Medulla oblongata (tissue), 1 donor: Measurements from ENCODE around the gene CCNB1IP1.
"Not testable (repeated sequence)": the region's sequence is repeated elsewhere in the genome, so short reads cannot be mapped to it uniquely, and the experiment has no call there.

Source experiments
- DNase-seq: peaks from one replicate; pipeline ENCODE4 v3.0.0-alpha.2; 2015; ENCODE audit errors: extremely low spot score

CCNB1IP1 gene

DNA sequence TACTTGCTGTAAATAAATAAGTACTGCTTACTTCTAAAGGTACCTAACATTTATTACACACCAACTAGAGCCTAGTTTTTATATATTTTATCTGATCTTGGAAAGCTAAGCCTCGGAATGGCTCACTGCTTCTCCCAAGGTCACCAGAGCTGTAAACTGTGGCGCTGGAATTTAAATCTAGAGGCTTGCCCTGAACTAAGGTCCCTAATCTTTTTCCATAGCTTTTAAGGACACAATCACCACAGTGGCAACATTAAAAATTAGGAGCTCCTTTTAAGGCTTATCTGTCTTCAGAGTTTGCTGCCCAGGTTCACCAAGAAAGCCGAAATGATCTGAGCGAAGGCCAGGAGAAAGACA is 670 bp downstream of the CCNB1IP1 start:
- peak; percentile 25 for DNase-seq

DNA sequence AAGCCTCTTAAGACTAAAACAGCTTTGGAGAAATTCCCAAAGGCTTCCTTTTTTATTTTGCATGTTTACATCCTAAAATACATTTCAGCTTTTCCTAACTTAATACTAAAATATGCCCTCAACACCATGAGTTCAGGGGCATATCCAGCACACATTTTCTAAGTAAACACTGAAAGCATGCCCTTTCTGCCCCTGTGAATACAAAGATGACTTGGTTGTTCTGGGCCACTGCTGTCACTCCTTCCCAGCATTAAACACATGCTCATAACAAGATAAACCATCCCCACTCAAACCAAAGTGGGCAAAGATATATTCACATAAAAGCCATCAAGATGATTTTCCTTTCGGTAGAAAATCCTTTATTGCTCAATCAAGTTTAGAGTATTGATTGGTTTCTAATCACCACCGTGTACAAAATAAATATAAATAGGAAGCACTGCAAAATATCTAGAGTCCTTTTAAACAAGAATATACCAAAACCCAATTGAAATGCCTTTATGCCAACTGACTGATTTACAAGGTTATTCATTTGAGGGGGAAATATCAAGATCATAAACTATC is 1.9 kb downstream of the CCNB1IP1 start:
- no peak for DNase-seq

DNA sequence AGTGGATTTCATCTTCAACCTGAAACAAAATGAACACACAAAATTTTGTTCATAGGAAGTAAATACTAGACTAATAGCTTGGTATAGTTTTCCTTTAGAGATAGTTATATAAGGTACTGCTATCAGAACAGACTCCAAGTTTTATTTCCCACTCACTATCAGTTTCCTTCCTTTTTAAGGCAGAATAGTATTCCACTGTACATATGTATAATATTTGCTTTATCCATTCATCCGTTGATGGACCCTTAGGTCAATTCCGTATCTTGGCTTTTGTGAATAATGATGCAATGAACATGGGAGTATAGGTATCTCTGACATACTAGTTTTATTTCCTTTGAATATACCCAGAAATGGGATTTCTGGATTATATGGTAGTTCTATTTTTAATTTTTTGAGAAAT is 3.7 kb downstream of the CCNB1IP1 start:
- DNase-seq = no peak

DNA sequence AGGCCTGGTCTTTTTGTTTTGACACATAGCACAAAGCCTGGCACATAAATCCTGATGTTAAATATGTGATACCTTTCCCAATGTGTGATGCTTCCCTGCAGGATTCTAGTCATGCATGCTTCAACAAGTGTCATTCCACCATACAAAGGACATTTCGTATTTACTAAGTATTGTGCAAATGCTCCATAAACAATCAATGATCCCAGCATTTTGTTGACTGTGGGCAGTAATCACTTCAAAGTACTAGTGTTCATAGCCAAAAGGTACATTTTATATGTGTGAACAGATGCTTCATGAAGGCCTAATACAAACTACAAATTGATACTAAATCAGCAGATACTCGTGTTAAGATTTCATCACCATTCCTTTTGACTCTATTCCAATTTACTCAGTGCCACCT is 4.4 kb downstream of the CCNB1IP1 start:
- DNase-seq = no peak

DNA sequence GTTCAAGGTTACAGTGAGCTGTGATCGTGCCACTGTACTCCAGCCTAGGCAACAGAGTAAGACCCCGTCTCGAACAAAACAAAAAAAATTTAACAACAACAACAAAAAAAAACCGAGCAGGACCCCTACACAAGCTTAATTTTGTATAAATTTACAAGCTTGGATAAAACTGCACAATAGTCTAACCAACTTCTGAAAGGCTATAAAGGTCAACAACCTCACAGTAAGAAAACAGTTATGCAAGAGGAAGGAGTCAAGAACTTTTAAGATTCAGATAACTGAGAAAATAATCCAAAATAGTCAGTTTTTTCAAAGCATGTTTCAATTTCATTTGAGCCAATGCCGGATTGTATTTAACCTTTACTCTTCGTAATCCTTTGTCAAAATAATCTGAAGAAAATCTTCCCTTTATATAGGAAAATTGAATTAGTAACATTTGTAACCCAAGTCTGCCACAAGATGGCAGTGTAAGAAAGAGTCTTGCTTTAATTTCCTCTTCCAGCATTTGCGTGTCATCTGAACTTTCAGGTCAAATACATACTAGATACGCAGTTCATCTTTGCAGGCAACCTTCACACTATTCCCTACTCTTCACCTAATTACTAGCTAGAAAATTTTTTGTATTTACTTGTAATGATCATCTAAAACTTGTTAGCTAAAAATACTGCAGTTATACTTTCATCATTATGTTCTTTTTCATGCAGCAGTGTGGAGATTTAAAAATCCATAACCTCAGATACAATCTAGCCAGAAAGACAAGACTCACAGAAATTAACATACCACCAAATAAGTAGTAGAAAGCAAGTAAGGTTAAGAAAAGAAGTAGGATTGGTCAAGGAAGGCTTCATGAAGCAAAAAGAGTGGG is 5.8 kb downstream of the CCNB1IP1 start:
- peak; percentile 88 for DNase-seq

DNA sequence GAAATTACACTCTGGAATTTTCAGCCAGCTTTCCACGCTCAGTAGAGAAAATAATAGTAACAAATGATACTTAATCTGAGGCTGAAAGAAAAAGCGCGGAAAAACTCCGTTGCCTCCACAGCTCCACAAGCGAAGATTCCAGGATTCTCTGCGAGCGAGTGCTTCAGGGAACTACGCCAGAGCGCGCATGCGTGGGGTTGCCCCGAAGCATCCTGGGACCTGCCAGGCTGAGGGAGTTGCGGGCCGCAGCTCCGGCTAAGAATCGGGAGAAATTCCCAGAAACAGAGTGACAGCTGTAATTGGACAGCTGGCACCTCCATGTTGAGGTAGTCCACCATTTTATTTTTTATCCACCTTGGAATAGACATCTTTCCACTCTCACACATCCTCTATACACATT is 15.4 kb downstream of the CCNB1IP1 start:
- DNase-seq = no peak

DNA sequence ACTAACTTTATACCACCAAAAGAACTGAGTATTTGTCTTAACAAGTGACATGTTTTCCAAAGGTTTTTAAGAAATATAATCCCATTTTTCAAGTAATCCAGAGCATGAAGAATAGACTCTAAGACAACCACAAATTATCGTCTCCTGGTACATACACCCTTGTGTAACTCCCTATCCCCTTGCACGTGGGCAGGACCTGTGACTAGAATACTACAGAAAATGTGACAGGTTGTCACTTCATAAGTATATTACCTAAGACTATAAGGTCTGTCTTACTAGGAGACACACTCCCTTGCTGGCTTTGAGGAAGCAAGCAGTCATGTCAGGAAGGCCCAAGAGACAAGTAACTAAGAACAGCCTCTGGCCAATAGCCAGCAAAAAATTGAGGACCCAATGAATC is 19.1 kb downstream of the CCNB1IP1 start:
- DNase-seq = no peak

DNA sequence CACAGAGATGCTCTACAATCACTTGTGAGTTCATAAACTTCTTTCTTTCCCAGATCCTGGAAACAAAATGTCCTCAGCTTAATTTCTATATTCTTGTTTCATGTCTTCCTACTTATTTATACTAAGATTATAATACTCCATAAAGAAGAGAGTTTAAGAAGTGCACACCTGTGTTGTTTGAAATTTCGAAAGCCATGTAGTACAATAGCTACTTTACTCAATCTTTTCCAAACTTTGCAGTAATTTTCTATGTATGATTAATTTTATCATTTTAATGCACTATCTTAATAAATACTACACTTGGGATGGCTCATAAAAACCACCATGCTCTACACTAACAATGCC is 27.0 kb downstream of the CCNB1IP1 start:
- DNase-seq = no peak

DNA sequence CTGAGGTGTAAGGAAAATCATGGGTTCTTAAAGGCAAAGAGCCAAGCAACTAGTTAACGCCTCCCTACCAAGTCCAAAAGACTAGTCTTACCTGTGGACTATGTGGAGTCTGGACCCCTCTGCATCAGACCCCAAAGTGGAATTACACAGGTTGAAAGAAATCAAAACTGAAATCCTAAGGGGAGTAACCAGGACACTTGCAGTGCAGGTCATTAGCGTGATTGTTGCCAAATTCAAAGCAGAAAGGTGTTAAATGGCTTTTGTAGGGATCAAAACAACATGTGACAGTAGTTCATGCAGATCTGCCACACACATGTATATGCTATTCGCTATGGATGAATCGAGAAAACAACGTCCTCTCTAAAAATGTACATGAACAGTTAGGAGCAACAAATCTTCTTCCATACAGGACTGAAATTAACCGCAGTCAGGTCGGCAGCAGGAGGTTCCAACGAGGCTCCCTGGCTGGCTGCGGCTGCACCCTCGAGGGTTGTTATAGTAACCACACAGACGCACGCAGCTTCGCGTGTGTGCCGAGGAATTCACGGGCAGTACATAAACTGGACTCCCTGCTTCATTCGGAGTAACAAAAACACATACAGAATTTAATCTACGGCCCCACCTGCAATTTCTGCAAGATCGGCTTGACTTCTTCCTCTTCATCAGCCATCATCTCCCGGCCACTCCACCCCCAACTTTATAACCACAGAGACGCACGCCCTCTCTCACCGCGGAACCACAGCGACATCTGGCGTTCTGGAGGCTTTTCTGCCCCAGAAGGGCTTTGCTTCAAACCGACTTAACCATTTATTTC is 27.6 kb downstream of the CCNB1IP1 start, which contains the start of gene TTC5:
TSS of gene TTC5 (minus strand) at position 687 of the 814 bp plus-strand sequence. CDS start at position 673, 14 bp downstream.
- peak; percentile 92 for DNase-seq

DNA sequence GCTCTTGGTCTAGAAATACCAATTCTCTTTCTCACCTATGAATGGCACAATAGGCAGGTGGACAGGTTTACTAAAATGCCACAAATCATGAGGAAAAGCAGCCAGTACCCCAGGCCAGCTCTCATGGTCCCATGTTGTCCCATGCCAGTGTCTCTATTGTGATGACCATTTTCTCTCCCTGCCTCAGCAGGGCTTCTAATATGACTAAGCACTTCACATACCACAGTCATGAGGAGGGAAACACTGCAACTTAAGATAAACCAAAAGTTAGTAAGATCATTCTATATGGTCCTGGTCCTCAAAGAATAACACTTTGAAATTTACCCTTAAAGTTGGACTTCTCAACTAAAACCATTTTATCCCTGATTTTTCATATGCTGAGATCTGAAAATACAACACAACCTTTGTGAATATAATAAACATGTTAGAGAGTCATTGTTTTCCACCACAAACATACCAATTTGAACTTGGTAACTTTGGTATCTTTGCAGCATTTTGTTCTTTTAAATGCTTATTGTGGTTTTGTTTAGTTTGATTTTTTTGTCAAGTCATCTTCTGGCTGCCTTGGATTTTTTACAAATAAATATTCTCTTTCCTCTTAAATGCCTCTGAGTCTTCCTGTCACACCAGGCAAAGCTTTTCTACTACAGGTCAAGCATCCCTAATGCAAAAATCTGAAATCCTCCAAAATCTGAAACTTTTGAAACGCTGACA is 30.9 kb downstream of the CCNB1IP1 start:
- no peak for DNase-seq

DNA sequence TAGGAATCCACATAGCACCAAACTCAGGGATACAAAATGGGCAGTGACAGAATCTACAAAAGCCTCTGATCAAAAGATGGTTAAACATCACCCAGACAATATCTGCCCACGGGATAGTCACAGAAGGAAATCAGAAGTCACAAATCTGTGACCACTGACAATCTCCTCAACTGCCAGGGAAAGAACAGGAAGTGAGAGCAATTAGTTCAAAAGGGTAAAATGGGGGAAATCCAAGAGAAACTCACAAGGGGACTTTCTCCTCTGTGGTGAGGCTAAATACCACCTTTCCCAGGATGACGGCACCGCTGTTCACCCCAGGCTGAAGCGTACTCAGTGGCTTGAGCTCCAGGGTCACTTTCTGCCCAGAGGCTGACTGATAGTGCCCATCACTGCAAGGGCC is 38.0 kb downstream of the CCNB1IP1 start:
- DNase-seq = no peak

DNA sequence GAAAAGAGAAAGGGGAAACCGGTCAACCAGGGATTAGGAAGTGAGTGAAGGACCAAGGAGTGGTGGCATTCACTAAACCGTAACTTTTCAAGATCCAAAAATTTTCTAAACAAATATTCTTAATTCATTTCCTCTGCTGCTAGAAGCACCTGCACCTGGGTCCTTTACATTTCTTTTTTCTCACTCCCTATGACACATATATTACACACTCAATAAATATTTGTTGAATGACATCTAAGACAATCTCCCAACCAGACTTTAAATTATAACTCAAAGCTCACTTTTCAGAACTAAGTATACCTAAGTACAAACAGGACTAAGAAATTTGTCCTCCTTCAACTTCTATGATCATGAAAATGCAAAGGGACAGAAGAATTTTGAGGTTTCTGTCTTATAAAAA is 38.4 kb downstream of the CCNB1IP1 start:
- DNase-seq = no peak

DNA sequence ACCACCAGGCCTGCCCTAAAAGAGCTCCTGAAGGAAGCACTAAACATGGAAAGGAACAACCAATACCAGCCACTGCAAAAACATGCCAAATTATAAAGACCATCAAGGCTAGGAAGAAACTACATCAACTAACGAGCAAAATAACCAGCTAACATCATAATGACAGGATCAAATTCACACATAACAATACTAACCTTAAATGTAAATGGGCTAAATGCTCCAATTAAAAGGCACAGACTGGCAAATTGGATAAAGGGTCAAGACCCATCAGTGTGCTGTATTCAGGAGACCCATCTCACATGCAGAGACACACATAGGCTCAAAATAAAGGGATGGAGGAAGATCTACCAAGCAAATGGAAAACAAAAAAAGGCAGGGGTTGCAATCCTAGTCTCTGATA is 51.1 kb downstream of the CCNB1IP1 start:
- DNase-seq = not testable (repeated sequence)

DNA sequence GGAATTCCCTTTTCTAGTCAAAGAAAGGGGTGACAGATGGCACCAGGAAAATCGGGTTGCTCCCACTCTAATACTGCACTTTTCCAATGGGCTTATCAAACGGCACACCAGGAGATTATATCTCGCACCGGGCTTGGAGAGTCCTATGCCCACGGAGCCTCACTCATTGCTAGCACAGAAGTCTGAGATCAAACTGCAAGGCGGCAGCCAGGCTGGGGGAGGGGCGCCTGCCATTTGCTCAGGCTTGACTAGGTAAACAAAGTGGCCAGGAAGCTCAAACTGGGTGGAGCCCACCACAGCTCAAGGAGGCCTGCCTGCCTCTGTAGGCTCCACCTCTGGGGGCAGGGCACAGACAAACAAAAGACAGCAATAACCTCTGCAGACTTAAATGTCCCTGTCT is 52.8 kb downstream of the CCNB1IP1 start:
- not testable (repeated sequence) for DNase-seq

DNA sequence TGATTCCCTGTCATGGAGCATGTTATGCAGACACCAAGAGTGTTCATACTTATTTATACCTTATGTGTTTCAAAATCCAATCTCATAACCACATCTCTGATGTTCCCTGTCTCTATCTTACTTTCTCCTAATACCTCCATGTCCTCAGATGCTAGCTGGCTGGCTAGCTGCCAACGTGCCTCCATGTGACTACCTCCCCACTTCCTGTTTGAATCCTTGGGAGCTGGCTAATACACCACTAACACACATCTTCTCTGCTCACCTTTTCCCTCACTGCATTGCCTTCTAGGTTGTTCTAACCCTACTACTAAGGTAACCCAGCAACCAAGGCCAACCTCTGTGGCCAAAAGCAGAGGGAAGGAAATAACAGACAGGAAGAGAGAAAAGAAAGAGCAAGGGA is 54.7 kb downstream of the CCNB1IP1 start:
- no peak for DNase-seq

DNA sequence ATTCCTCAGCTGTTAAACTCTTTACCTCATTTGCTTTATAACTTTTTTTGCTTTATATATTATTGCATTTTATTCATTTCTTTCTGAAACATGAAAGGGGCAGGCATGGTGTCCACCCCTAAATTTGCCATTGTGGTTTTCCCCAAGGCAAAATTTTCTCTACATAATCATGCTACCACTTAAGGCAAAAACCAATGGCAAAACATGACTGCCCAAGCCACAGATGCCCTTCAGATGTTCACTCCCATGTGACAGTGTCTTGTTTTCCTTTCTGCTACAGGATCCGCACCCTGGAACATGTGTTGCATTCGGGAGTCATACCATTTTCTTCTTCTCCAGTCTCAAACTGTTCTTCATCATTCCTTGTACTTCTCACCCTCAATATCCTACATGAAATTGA is 55.7 kb downstream of the CCNB1IP1 start:
- no peak for DNase-seq

DNA sequence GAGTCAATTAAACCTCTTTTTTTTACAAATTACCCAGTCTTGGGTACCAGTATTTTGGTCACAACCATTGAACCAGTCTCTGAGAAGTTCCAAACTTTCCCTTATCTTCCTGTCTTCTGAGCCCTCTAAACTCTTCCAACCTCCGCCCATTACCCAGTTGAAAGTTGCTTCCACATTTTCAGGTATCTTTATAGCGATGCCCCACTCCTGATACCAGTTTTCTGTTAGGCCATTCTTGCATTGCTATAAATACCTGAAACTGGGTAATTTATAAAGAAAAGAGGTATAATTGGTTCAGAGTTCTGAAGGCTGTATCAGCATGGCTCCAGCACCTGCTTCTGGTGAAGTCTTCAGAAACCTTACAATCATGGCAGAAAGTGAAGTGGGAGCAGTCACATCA is 59.0 kb downstream of the CCNB1IP1 start:
- no peak for DNase-seq

DNA sequence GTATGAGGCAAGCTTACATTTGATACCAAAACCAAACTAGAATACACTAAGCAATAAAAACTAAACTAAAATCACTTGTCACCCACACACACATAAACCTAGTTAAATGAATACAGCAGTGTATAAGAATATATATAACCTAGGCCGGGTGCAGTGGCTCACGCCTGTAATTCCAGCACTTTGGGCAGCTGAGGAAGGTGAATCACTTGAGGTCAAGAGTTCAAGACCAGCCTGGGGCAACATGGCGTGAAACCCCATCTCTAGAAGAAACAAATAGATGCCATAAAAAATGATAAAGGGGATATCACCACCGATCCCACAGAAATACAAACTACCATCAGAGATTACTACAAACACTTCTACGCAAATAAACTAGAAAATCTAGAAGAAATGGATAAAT is 68.7 kb downstream of the CCNB1IP1 start:
- not testable (repeated sequence) for DNase-seq

DNA sequence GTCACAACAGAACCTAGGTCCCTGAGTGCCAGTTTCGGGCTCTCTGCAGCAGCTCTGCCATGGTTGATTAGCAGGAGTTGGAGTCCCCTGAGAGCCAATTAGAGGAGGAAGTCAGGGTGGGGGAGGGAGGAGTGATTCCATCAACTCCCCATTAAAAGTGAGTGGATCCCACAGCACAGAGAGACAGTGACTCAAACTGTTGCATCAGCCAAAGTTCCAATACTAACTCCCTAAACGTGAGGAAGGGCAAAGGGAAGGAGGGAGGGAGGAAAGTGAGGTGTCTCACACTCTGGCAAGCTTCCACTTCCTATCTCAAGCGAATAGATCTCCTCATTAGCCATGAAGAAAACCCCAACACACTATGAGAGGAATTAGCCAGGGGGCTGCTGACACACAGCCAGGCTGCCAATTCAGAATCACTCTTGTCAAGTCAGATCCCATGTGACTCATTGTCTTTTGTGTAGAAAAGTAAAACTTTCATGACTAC is 70.4 kb downstream of the CCNB1IP1 start:
- DNase-seq = no peak
